ENCODE data around the gene ZSWIM1.

GRCh38 chr20:45882469-45883099 is 1.6 kb downstream of the ZSWIM1 start:
- no peak for TF ChIP-seq POLR2A (IDR thresholded peaks at IDR 0.05)
- TF ChIP-seq, protein P1, sequence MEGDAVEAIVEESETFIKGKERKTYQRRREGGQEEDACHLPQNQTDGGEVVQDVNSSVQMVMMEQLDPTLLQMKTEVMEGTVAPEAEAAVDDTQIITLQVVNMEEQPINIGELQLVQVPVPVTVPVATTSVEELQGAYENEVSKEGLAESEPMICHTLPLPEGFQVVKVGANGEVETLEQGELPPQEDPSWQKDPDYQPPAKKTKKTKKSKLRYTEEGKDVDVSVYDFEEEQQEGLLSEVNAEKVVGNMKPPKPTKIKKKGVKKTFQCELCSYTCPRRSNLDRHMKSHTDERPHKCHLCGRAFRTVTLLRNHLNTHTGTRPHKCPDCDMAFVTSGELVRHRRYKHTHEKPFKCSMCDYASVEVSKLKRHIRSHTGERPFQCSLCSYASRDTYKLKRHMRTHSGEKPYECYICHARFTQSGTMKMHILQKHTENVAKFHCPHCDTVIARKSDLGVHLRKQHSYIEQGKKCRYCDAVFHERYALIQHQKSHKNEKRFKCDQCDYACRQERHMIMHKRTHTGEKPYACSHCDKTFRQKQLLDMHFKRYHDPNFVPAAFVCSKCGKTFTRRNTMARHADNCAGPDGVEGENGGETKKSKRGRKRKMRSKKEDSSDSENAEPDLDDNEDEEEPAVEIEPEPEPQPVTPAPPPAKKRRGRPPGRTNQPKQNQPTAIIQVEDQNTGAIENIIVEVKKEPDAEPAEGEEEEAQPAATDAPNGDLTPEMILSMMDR (IDR thresholded peaks at IDR 0.05 in 8 of 11, conservative IDR thresholded peaks at IDR 0.05 in 3 of 11), result no peak
- TF ChIP-seq POLR2AphosphoS5 (IDR thresholded peaks at IDR 0.05), result no peak
